Caco-2 (cell line): ENCODE data around the gene FHOD3. TPM values are rescaled to one million over a fixed set of nuclear protein-coding genes. Genes with fewer than 3 reads are reported as not detected.
A peak's percentile ranks its signal among the peaks of the same experiment; 100 is the strongest.

ENCODE experiments used
- BruUV-seq: library from RNA; stranded (reverse); fragments of 400-500 nt; replicated peaks from 2 replicates; lab custom pipeline; 2021; lab: Mats Ljungman, UMichigan
- CTCF ChIA-PET: fragments of 300-600 bp; sonication (Branson Sonifier 250); formaldehyde crosslinking; loops from one replicate; lab custom pipeline; 2022; ENCODE audit warnings: antibody characterized with exemption; lab: Charles Lee
- POLR2A ChIA-PET: fragments of 300-600 bp; sonication (Branson Sonifier 250); formaldehyde crosslinking; loops from one replicate; lab custom pipeline; 2022; ENCODE audit warnings: antibody characterized with exemption; lab: Charles Lee
- DNase-seq, 2 experiments: peaks; one replicate each; pipeline versions ENCODE4 v3.0.0 to v3.0.0-alpha.2; 2020 to 2022
- H3K27me3 ChIP-seq: replicated peaks from 2 replicates; pipeline ENCODE4 v1.6.0; 2011; ENCODE audit warnings: low read length; ENCODE audit not compliant: control insufficient read depth, insufficient read depth
- H3K36me3 ChIP-seq: 2 replicates; pipeline ENCODE4 v1.5.1; 2011; ENCODE audit warnings: low read length; ENCODE audit not compliant: control insufficient read depth, insufficient read depth
- H3K4me1 ChIP-seq: fragments of 250-450 bp; sonication (Bioruptor Pico); 2 replicates; pipeline ENCODE4 v1.5.1; 2020; ENCODE audit warnings: mild to moderate bottlenecking
- H3K4me3 ChIP-seq: 2 replicates; pipeline ENCODE4 v1.5.1; 2011; ENCODE audit warnings: low read depth, mild to moderate bottlenecking, control low read depth, low read length
- H3K9me3 ChIP-seq: fragments of 250-450 bp; sonication (Bioruptor Pico); 2 replicates; pipeline ENCODE4 v1.5.1; 2020; ENCODE audit warnings: mild to moderate bottlenecking, moderate library complexity
- H3K27ac Mint-ChIP-seq: one replicate; pipeline ENCODE4 v1.8.0; 2022; ENCODE audit warnings: mixed read lengths; ENCODE audit not compliant: unreplicated experiment
- H3K27me3 Mint-ChIP-seq: one replicate; pipeline ENCODE4 v1.8.0; 2022; ENCODE audit warnings: mixed read lengths; ENCODE audit not compliant: insufficient read depth, unreplicated experiment
- H3K36me3 Mint-ChIP-seq: one replicate; pipeline ENCODE4 v1.8.0; 2022; ENCODE audit warnings: mild to moderate bottlenecking, mixed read lengths; ENCODE audit not compliant: insufficient read depth, unreplicated experiment
- H3K4me1 Mint-ChIP-seq: one replicate; pipeline ENCODE4 v1.8.0; 2022; ENCODE audit warnings: low read depth, mixed read lengths; ENCODE audit not compliant: unreplicated experiment
- H3K4me3 Mint-ChIP-seq: one replicate; pipeline ENCODE4 v1.8.0; 2022; ENCODE audit warnings: mild to moderate bottlenecking, moderate library complexity, mixed read lengths; ENCODE audit not compliant: unreplicated experiment
- H3K9me3 Mint-ChIP-seq: one replicate; pipeline ENCODE4 v1.8.0; 2022; ENCODE audit warnings: mixed read lengths; ENCODE audit not compliant: unreplicated experiment
- CTCF ChIP-seq, 2 experiments: fragments of 200-600 bp in 1 of 2; IDR thresholded peaks; 1 replicate in 1 of 2; 2 replicates in 1 of 2; pipeline versions ENCODE4 v1.5.1 to v1.8.0; 2011 to 2022; ENCODE audit warnings: antibody characterized with exemption in 1 of 2, control low read depth in 1 of 2, inconsistent platforms in 1 of 2, low read depth in 1 of 2, low read length in 1 of 2, mild to moderate bottlenecking in 1 of 2, moderate library complexity in 1 of 2; ENCODE audit not compliant: insufficient read depth in 1 of 2, severe bottlenecking in 1 of 2, unreplicated experiment in 1 of 2
- intact Hi-C: fragments of 100-400 bp; cut with micrococcal nuclease; formaldehyde crosslinking; loops from one replicate; pipeline ENCODE4 v1.10.0; 2022; ENCODE audit not compliant: unreplicated experiment
- total RNA-seq: library from RNA; stranded (reverse); gene quantifications from 2 replicates; pipeline ENCODE4 v1.2.3, GENCODE V29; 2022

FHOD3 gene
- total RNA-seq, 1 experiment from 2014 or later = not detected

- Histone ChIP-seq H3K36me3 (no peaks in the 10 kb centered on the region), H3K27me3 (no peaks in the 10 kb centered on the region), H3K4me3 (no peak overlapping the region), H3K9me3 (no peaks in the 10 kb centered on the region), H3K4me1 (no peaks in the 10 kb centered on the region)
- POLR2A ChIA-PET = no interaction called here
- CTCF ChIA-PET = no interaction called here
- Mint-ChIP-seq H3K36me3 (no peaks in the 10 kb centered on the region), H3K27me3 (peaks cover 8% of the 10 kb centered on the region), H3K4me3 (no peak overlapping the region), H3K9me3 (no peaks in the 10 kb centered on the region), H3K4me1 (no peaks in the 10 kb centered on the region), H3K27ac (no peak overlapping the region)
- TF ChIP-seq CTCF (IDR thresholded peaks at IDR 0.05; ENCODE audit: insufficient read depth in 1 of 2, low read depth in 1 of 2, low read length in 1 of 2, severe bottlenecking in 1 of 2, unreplicated experiment in 1 of 2) = no peak
- no TSS peak for BruUV-seq
- intact Hi-C loops = no loop called here
- no peak for DNase-seq
Measured at GRCh38 chr18:36295214-36295613, 2.3 kb upstream of the FHOD3 start.

GRCh38 chr18:36295880-36296301 is 1.6 kb upstream of the FHOD3 start:
- CTCF ChIA-PET = no interaction called here
- no peak for TF ChIP-seq CTCF (IDR thresholded peaks at IDR 0.05; ENCODE audit: insufficient read depth in 1 of 2, low read depth in 1 of 2, low read length in 1 of 2, severe bottlenecking in 1 of 2, unreplicated experiment in 1 of 2)
- Mint-ChIP-seq H3K4me1 (no peaks in the 10 kb centered on the region), H3K36me3 (no peaks in the 10 kb centered on the region), H3K4me3 (no peak overlapping the region), H3K27ac (no peak overlapping the region), H3K27me3 (peaks cover 8% of the 10 kb centered on the region), H3K9me3 (no peaks in the 10 kb centered on the region)
- Histone ChIP-seq H3K4me3 (no peak overlapping the region), H3K4me1 (no peaks in the 10 kb centered on the region), H3K36me3 (no peaks in the 10 kb centered on the region), H3K27me3 (no peaks in the 10 kb centered on the region), H3K9me3 (no peaks in the 10 kb centered on the region)
- POLR2A ChIA-PET = no interaction called here
- DNase-seq = no peak
- intact Hi-C loops = loop anchor here (2.0 kb wide), 1 partner anchor 277 kb away; no protein-coding TSS in a partner anchor
- no TSS peak for BruUV-seq

- peaks cover 8% of the 10 kb centered on the region for H3K27me3 Mint-ChIP-seq
- no peak overlapping the region for H3K4me3 Mint-ChIP-seq
- Histone ChIP-seq H3K4me1 (no peaks in the 10 kb centered on the region), H3K4me3 (peak overlapping the region; percentile 26), H3K36me3 (no peaks in the 10 kb centered on the region), H3K9me3 (no peaks in the 10 kb centered on the region), H3K27me3 (no peaks in the 10 kb centered on the region)
- H3K36me3 Mint-ChIP-seq = no peaks in the 10 kb centered on the region
- no peaks in the 10 kb centered on the region for H3K4me1 Mint-ChIP-seq
- intact Hi-C loops = loop anchor here (2.0 kb wide), 1 partner anchor 276 kb away; no protein-coding TSS in a partner anchor
- ChIA-PET POLR2A (interaction anchor here (0.7 kb wide), 1 partner anchor 112 kb away, joined by 3 read pairs; no protein-coding TSS in a partner anchor), CTCF (no interaction called here)
- DNase-seq = peak; percentile 40 to 49
- H3K27ac Mint-ChIP-seq = no peak overlapping the region
- H3K9me3 Mint-ChIP-seq = no peaks in the 10 kb centered on the region
- TF ChIP-seq CTCF (IDR thresholded peaks at IDR 0.05; ENCODE audit: insufficient read depth in 1 of 2, low read depth in 1 of 2, low read length in 1 of 2, severe bottlenecking in 1 of 2, unreplicated experiment in 1 of 2) = peak; percentile 14 to 32
- BruUV-seq = no TSS peak
Measured at GRCh38 chr18:36296650-36297416, 680 bp upstream of the FHOD3 start.
